ENCODE results near the gene LPCAT2.

Gene LPCAT2

GRCh38 chr16:55521792-55522191, 12.9 kb downstream of the LPCAT2 start:
- Histone ChIP-seq H3K27me3 (ENCODE audit: insufficient read depth, low read depth, severe bottlenecking) (no peaks in the 10 kb centered on the region), H3K36me3 (no peaks in the 10 kb centered on the region), H3K27ac (no peak overlapping the region), H3K4me3 (ENCODE audit: low read depth, low read length) (no peak overlapping the region), H3K9me3 (ENCODE audit: severe bottlenecking) (no peaks in the 10 kb centered on the region)
- TF ChIP-seq CTCF (IDR thresholded peaks at IDR 0.05; ENCODE audit: low read depth, low read length) = no peak
- no peak for DNase-seq

- no peak overlapping the region for H3K4me3 ChIP-seq (ENCODE audit: low read depth, low read length)
- H3K27me3 ChIP-seq (ENCODE audit: insufficient read depth, low read depth, severe bottlenecking) = no peaks in the 10 kb centered on the region
- H3K36me3 ChIP-seq = no peaks in the 10 kb centered on the region; the same call in 1 of the 2 replicates
- H3K9me3 ChIP-seq (ENCODE audit: severe bottlenecking) = no peaks in the 10 kb centered on the region
- no peak for DNase-seq
- no peak for TF ChIP-seq CTCF (IDR thresholded peaks at IDR 0.05; ENCODE audit: low read depth, low read length)
- H3K27ac ChIP-seq = no peak overlapping the region
Measured at GRCh38 chr16:55526441-55526840, 17.6 kb downstream of the LPCAT2 start.

GRCh38 chr16:55527885-55528284, 19.0 kb downstream of the LPCAT2 start:
- Histone ChIP-seq H3K4me3 (ENCODE audit: low read depth, low read length) (no peak overlapping the region), H3K9me3 (ENCODE audit: severe bottlenecking) (no peaks in the 10 kb centered on the region), H3K27me3 (ENCODE audit: insufficient read depth, low read depth, severe bottlenecking) (no peaks in the 10 kb centered on the region), H3K27ac (no peak overlapping the region), H3K36me3 (no peaks in the 10 kb centered on the region; the same call in 1 of the 2 replicates)
- TF ChIP-seq CTCF (IDR thresholded peaks at IDR 0.05; ENCODE audit: low read depth, low read length) = no peak
- DNase-seq = no peak

- H3K9me3 ChIP-seq (ENCODE audit: severe bottlenecking) = no peaks in the 10 kb centered on the region
- H3K27ac ChIP-seq = no peak overlapping the region
- H3K27me3 ChIP-seq (ENCODE audit: insufficient read depth, low read depth, severe bottlenecking) = no peaks in the 10 kb centered on the region
- DNase-seq = no peak
- no peak for TF ChIP-seq CTCF (IDR thresholded peaks at IDR 0.05; ENCODE audit: low read depth, low read length)
- H3K4me3 ChIP-seq (ENCODE audit: low read depth, low read length) = no peak overlapping the region
- H3K36me3 ChIP-seq = no peaks in the 10 kb centered on the region; the same call in 1 of the 2 replicates
Measured at GRCh38 chr16:55529018-55529417, 20.1 kb downstream of the LPCAT2 start.

GRCh38 chr16:55530316-55530856, 21.5 kb downstream of the LPCAT2 start:
- no peaks in the 10 kb centered on the region for H3K27me3 ChIP-seq (ENCODE audit: insufficient read depth, low read depth, severe bottlenecking)
- TF ChIP-seq CTCF (IDR thresholded peaks at IDR 0.05; ENCODE audit: low read depth, low read length) = no peak
- no peak for DNase-seq
- no peaks in the 10 kb centered on the region for H3K9me3 ChIP-seq (ENCODE audit: severe bottlenecking)
- no peak overlapping the region for H3K27ac ChIP-seq
- no peak overlapping the region for H3K4me3 ChIP-seq (ENCODE audit: low read depth, low read length)
- no peaks in the 10 kb centered on the region; the same call in 1 of the 2 replicates for H3K36me3 ChIP-seq

- Histone ChIP-seq H3K36me3 (no peaks in the 10 kb centered on the region; the same call in 1 of the 2 replicates), H3K4me3 (ENCODE audit: low read depth, low read length) (no peak overlapping the region), H3K27me3 (ENCODE audit: insufficient read depth, low read depth, severe bottlenecking) (no peaks in the 10 kb centered on the region), H3K27ac (no peak overlapping the region), H3K9me3 (ENCODE audit: severe bottlenecking) (no peaks in the 10 kb centered on the region)
- DNase-seq = no peak
- TF ChIP-seq CTCF (IDR thresholded peaks at IDR 0.05; ENCODE audit: low read depth, low read length) = no peak
Measured at GRCh38 chr16:55532227-55532626, 23.4 kb downstream of the LPCAT2 start.

All from WERI-Rb-1 (cell line).